Gastrocnemius medialis (tissue), 4 donors: ENCODE measurements around the gene ELAVL1. TPM values are rescaled to one million over a fixed set of nuclear protein-coding genes. Genes with fewer than 3 reads are reported as not detected.

Experiments used
- ATAC-seq, 2 donors: fragments of 150-250 bp; one replicate each; pipeline ENCODE4 v1.9.1; 2016
- DNase-seq, 2 donors: peaks; one replicate each; pipeline ENCODE4 v3.0.0-alpha.2; 2019
- H3K27ac ChIP-seq, 4 donors: fragments of 200-600 bp; sonication (generic); 1 replicate in 1 of 4; 2 replicates in 3 of 4; pipeline ENCODE4 v1.5.1; 2016 to 2018; ENCODE audit warnings: mild to moderate bottlenecking in 2 of 4, moderate library complexity in 1 of 4
- H3K27me3 ChIP-seq, 3 donors: fragments of 200-600 bp; sonication (generic) in 2 of 3; 1 replicate in 1 of 3; 2 replicates in 2 of 3; pipeline versions ENCODE4 v1.5.1 to v1.6.0; 2016 to 2019; ENCODE audit warnings: mild to moderate bottlenecking in 1 of 3, moderate library complexity in 1 of 3
- H3K36me3 ChIP-seq, 2 donors: fragments of 200-600 bp; sonication (generic) in 1 of 2; one replicate each; pipeline ENCODE4 v1.5.1; 2017 to 2018
- H3K4me1 ChIP-seq, 2 donors: fragments of 200-600 bp; sonication (generic) in 1 of 2; one replicate each; pipeline ENCODE4 v1.5.1; 2016 to 2017; ENCODE audit warnings: mild to moderate bottlenecking in 2 of 2
- H3K4me3 ChIP-seq, 4 donors: fragments of 200-600 bp; sonication (generic) in 3 of 4; 1 replicate in 1 of 4; 2 replicates in 3 of 4; pipeline ENCODE4 v1.5.1; 2016 to 2019; ENCODE audit warnings: mild to moderate bottlenecking in 2 of 4
- H3K9me3 ChIP-seq, 3 donors: fragments of 200-600 bp; sonication (generic) in 2 of 3; 1 replicate in 1 of 3; 2 replicates in 2 of 3; pipeline ENCODE4 v1.5.1; 2016 to 2019
- POLR2A ChIP-seq, 2 donors: fragments of 450-650 bp; IDR thresholded peaks; one replicate each; pipeline ENCODE4 v1.6.1; 2017; ENCODE audit warnings: antibody characterized with exemption in 2 of 2, mild to moderate bottlenecking in 2 of 2, moderate library complexity in 2 of 2
- in situ Hi-C, 4 donors: fragments of 200-750 bp; cut with MboI; loops; one replicate each; pipeline versions ENCODE4 v1.15.0 to v1.8.0; 2017; ENCODE audit warnings: low sequenced_read_pairs in 4 of 4
- intact Hi-C: fragments of 100-400 bp; cut with DNase I; formaldehyde crosslinking; loops from one replicate; pipeline ENCODE4 v1.15.1; 2023; ENCODE audit warnings: low total_unique reads
- total RNA-seq, 4 donors: library from RNA; depleted of rRNA; stranded (reverse); fragments of >200 nt; gene quantifications; one replicate each; pipeline versions ENCODE4 v1.1.0 to v1.2.3, GENCODE V29; 2016
- TF ChIP-seq, protein P1 (sequence below), 5 experiments: fragments of 450-650 bp in 3 of 5; fragments of 200-600 bp in 2 of 5; sonication (generic) in 2 of 5; IDR thresholded peaks in 4 of 5; conservative IDR thresholded peaks in 1 of 5; 1 replicate in 4 of 5; 2 replicates in 1 of 5; pipeline ENCODE4 v1.5.1; 2016 to 2019; ENCODE audit warnings: antibody characterized with exemption in 5 of 5, mild to moderate bottlenecking in 3 of 5, moderate library complexity in 3 of 5

ELAVL1 gene
- total RNA-seq, 4 donors from 2014 or later: 18.2 to 40.5 (median 28.9) TPM

DNA sequence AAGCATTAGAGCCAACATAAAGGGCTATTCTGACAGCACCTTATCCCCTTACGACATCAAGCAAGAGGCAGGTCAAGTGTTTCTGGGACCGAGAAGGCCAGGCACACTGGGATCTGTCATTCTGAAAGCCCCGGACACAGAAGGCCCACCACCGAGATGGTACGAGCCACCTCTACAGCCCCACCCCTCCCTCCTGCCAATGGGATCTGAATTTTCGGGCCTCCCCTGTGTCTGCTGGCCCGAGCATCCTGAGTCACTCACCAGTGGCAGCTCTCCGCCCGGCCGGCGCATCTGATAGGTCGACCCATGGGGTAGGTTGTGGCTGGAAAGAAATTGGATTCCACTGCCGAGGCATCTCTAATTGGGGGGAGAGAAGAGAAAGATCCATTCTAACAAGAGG, 64.6 kb downstream of the ELAVL1 start:
- no peaks in the 10 kb centered on the region for H3K27me3 ChIP-seq
- H3K4me3 ChIP-seq: no peak overlapping the region
- intact Hi-C loops: loop anchor here (10.0 kb wide), 1 partner anchor 894 kb away; the partner anchor contains the start of genes MBD3L1 and ZNF558
- peaks cover 10 to 19% of the 10 kb centered on the region in 2 donors for H3K4me1 ChIP-seq
- peaks cover 0 to 51% of the 10 kb centered on the region in 2 donors for H3K36me3 ChIP-seq
- H3K9me3 ChIP-seq: no peaks in the 10 kb centered on the region
- no peak overlapping the region for H3K27ac ChIP-seq
- no peak for ATAC-seq
- DNase-seq: no peak
- TF ChIP-seq, protein P1, sequence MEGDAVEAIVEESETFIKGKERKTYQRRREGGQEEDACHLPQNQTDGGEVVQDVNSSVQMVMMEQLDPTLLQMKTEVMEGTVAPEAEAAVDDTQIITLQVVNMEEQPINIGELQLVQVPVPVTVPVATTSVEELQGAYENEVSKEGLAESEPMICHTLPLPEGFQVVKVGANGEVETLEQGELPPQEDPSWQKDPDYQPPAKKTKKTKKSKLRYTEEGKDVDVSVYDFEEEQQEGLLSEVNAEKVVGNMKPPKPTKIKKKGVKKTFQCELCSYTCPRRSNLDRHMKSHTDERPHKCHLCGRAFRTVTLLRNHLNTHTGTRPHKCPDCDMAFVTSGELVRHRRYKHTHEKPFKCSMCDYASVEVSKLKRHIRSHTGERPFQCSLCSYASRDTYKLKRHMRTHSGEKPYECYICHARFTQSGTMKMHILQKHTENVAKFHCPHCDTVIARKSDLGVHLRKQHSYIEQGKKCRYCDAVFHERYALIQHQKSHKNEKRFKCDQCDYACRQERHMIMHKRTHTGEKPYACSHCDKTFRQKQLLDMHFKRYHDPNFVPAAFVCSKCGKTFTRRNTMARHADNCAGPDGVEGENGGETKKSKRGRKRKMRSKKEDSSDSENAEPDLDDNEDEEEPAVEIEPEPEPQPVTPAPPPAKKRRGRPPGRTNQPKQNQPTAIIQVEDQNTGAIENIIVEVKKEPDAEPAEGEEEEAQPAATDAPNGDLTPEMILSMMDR (IDR thresholded peaks at IDR 0.05 in 4 of 5, conservative IDR thresholded peaks at IDR 0.05 in 1 of 5): no peak
- no peak for TF ChIP-seq POLR2A (IDR thresholded peaks at IDR 0.05)
- in situ Hi-C loops: loop anchor here (5.0 to 10.0 kb wide), 2 partner anchors 61 to 314 kb away; no protein-coding TSS in a partner anchor

DNA sequence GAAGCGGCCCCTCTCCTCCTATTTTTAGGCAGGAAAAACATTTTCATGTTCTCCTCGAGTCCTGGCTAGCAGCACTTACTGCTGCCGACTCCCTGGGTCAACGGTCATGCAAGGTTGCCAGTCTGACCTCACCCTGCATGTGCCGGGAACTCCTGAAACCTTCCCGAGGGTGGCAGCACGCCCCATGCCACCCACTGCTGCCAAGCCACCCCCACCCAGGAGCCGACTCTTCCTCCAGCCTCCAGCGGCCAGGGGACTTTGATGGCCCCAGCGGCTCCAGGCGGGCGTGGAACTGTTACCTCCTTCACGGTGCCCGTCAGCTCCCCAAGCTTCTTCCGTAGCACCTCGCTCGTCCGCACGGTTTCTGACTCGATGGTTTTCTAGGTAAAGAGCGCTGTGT, 70.7 kb downstream of the ELAVL1 start:
- Histone ChIP-seq H3K9me3 (no peaks in the 10 kb centered on the region), H3K4me1 (no peaks in the 10 kb centered on the region), H3K27ac (no peak overlapping the region), H3K4me3 (no peak overlapping the region), H3K27me3 (no peaks in the 10 kb centered on the region), H3K36me3 (peaks cover 0 to 93% of the 10 kb centered on the region in 2 donors)
- ATAC-seq (no peak), DNase-seq (no peak)
- intact Hi-C loops: no loop called here
- in situ Hi-C loops: no loop called here
- TF ChIP-seq, protein P1 (IDR thresholded peaks at IDR 0.05 in 4 of 5, conservative IDR thresholded peaks at IDR 0.05 in 1 of 5): no peak
- TF ChIP-seq POLR2A (IDR thresholded peaks at IDR 0.05): no peak

DNA sequence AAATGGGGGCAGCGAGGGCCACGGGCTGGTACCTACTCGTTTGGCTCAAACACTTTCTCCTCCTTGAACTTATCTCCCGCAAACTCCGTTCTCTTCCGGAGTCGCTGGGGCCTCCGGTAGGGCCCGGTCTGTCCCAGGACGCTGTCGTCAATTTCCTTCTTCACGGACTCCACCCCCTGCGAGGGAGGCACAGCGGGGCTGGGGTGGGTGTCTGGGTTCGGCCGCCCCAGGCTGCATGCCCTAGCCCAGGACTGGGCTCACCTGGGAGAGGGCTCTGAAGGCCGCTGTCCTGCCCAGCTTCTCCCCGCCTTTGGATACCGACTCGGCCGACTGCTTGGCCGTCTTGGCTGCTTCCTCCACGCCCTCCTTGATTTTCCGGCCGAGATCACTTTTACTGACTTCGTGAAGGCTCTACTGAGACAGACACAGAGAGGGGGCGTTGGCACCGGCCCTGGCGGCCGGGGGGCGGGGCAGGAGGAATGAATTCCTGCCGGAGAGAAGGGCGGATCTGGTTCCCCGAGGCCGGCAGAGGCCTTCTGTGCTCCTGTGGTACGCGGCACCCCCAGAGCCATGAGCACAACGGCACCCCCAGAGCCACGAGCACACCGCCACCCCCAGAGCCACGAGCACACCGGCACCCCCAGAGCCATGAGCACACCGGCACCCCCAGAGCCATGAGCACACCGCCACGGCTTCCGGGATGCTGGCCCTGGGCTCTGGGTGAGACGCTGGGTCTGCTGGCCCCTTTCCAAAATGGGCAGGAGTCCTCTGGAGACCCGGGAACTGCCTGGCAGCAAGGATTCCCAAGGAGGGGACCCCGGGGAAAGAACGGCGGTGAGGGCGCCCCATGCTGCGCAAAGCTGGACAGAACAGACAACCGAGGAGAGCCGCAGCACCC, 71.4 kb downstream of the ELAVL1 start:
- intact Hi-C loops: no loop called here
- no peak for ATAC-seq
- H3K36me3 ChIP-seq: peaks cover 0 to 88% of the 10 kb centered on the region in 2 donors
- in situ Hi-C loops: no loop called here
- TF ChIP-seq, protein P1 (IDR thresholded peaks at IDR 0.05 in 4 of 5, conservative IDR thresholded peaks at IDR 0.05 in 1 of 5): no peak
- TF ChIP-seq POLR2A (IDR thresholded peaks at IDR 0.05): no peak
- H3K4me3 ChIP-seq: no peak overlapping the region
- no peaks in the 10 kb centered on the region for H3K9me3 ChIP-seq
- H3K27ac ChIP-seq: no peak overlapping the region
- H3K4me1 ChIP-seq: no peaks in the 10 kb centered on the region
- DNase-seq: no peak
- H3K27me3 ChIP-seq: no peaks in the 10 kb centered on the region

DNA sequence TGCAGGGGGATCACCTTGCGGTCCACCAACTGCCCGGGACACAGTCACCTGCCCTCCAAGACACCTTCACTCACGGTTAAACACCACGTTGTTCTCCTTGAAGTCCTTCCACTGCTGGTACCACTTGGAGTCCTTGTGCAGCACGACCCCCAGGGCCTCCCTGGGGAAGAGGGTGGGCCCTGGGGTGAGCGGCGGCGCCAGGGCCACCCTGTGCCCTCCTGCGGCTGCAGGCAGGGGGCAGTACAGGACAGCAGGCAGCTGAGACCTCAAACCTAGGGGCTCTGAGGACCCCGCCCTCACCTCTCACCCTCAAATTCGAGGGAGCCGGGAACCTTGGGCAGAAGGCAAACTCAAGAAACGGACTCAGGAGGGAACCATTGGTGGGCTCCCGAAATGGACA, 72.0 kb downstream of the ELAVL1 start:
- Histone ChIP-seq H3K9me3 (no peaks in the 10 kb centered on the region), H3K4me3 (no peak overlapping the region), H3K36me3 (peaks cover 0 to 81% of the 10 kb centered on the region in 2 donors), H3K27ac (no peak overlapping the region), H3K4me1 (peaks cover 0 to 3% of the 10 kb centered on the region in 2 donors), H3K27me3 (no peaks in the 10 kb centered on the region)
- TF ChIP-seq, protein P1 (IDR thresholded peaks at IDR 0.05 in 4 of 5, conservative IDR thresholded peaks at IDR 0.05 in 1 of 5): peak in 1 of 5 experiments; percentile 15
- TF ChIP-seq POLR2A (IDR thresholded peaks at IDR 0.05): no peak
- DNase-seq: no peak
- no peak for ATAC-seq
- intact Hi-C loops (no loop called here), in situ Hi-C loops (no loop called here)
